HepG2 (cell line): ENCODE results near the gene NECTIN2. TPM values are rescaled to one million over a fixed set of nuclear protein-coding genes. Genes with fewer than 3 reads are reported as not detected.
A peak's percentile ranks its signal among the peaks of the same experiment; 100 is the strongest.

Experiments used
- EP300 ChIP-seq, 3 experiments: sonication (generic) in 1 of 3; formaldehyde crosslinking in 1 of 3; IDR thresholded peaks; 2 replicates each; pipeline versions ENCODE4 v1.5.1 to v1.6.1; 2011 to 2020; ENCODE audit warnings: low read depth in 2 of 3, low read length in 2 of 3, borderline replicate concordance in 1 of 3, improper control_type of control experiment in 1 of 3, mild to moderate bottlenecking in 1 of 3, missing genetic modification reagents in 1 of 3, moderate library complexity in 1 of 3
- EZH2 ChIP-seq: conservative IDR thresholded peaks from 2 replicates; pipeline ENCODE4 v1.6.1; 2012; ENCODE audit warnings: mild to moderate bottlenecking, low read depth, low read length, moderate library complexity
- KDM5A ChIP-seq: fragments of 200-600 bp; sonication (generic); IDR thresholded peaks from 2 replicates; pipeline ENCODE4 v1.7.0; 2018; ENCODE audit warnings: antibody characterized with exemption, mild to moderate bottlenecking, low read length, borderline replicate concordance
- MTF2 ChIP-seq: sonication (generic); formaldehyde crosslinking; IDR thresholded peaks from 2 replicates; pipeline ENCODE4 v1.5.0; 2020; ENCODE audit warnings: missing genetic modification reagents, borderline replicate concordance
- NR2F1 ChIP-seq, 2 experiments: fragments of 450-650 bp in 1 of 2; formaldehyde crosslinking in 1 of 2; IDR thresholded peaks; 2 replicates each; pipeline versions ENCODE4 v1.5.0 to v1.6.1; 2016 to 2020; ENCODE audit warnings: mild to moderate bottlenecking in 1 of 2, missing compliant biosample characterization in 1 of 2, missing genetic modification reagents in 1 of 2, moderate library complexity in 1 of 2
- POGZ ChIP-seq: sonication (generic); formaldehyde crosslinking; IDR thresholded peaks from 2 replicates; pipeline ENCODE4 v1.4.0; 2020; ENCODE audit warnings: mild to moderate bottlenecking, missing genetic modification reagents
- POLR2AphosphoS2 ChIP-seq: IDR thresholded peaks from 2 replicates; pipeline ENCODE4 v1.6.1; 2011; ENCODE audit warnings: low read depth, low read length, improper control_type of control experiment
- REXO4 ChIP-seq: sonication (generic); formaldehyde crosslinking; IDR thresholded peaks from 2 replicates; pipeline ENCODE4 v1.8.0; 2022; ENCODE audit warnings: missing genetic modification reagents, mild to moderate bottlenecking, borderline replicate concordance
- RFXAP ChIP-seq: sonication (generic); formaldehyde crosslinking; IDR thresholded peaks from 2 replicates; pipeline ENCODE4 v1.4.0; 2020; ENCODE audit warnings: missing genetic modification reagents, borderline replicate concordance
- SNAPC2 ChIP-seq: sonication (generic); formaldehyde crosslinking; IDR thresholded peaks from 2 replicates; pipeline ENCODE4 v1.8.1; 2022; ENCODE audit warnings: mild to moderate bottlenecking, missing genetic modification reagents
- SSRP1 ChIP-seq: IDR thresholded peaks from 2 replicates; pipeline ENCODE4 v1.6.1; 2016; ENCODE audit warnings: control low read depth
- ZNF143 ChIP-seq: sonication (generic); formaldehyde crosslinking; IDR thresholded peaks from 2 replicates; pipeline ENCODE4 v1.4.0; 2020; ENCODE audit warnings: missing genetic modification reagents
- ZNF274 ChIP-seq: sonication (generic); formaldehyde crosslinking; IDR thresholded peaks from 2 replicates; pipeline ENCODE4 v1.5.1; 2020; ENCODE audit warnings: mild to moderate bottlenecking, missing genetic modification reagents
- ZNF468 ChIP-seq: sonication (generic); formaldehyde crosslinking; IDR thresholded peaks from 2 replicates; pipeline ENCODE4 v1.8.0; 2022; ENCODE audit warnings: mild to moderate bottlenecking, moderate library complexity, missing genetic modification reagents
- ZNF567 ChIP-seq: sonication (generic); formaldehyde crosslinking; IDR thresholded peaks from 2 replicates; pipeline ENCODE4 v1.8.1; 2023; ENCODE audit warnings: mild to moderate bottlenecking, missing genetic modification reagents, borderline replicate concordance
- ZNF674 ChIP-seq: sonication (generic); formaldehyde crosslinking; IDR thresholded peaks from 2 replicates; pipeline ENCODE4 v1.5.0; 2020; ENCODE audit warnings: low read depth, mild to moderate bottlenecking, missing genetic modification reagents
- polyA plus RNA-seq, 8 experiments: library from polyadenylated mRNA; depleted of rRNA in 3 of 8; stranded (reverse) in 7 of 8; unstranded in 1 of 8; fragments of >200 nt; fragmentation: Illumina TruSeq in 4 of 8; extraction: Trizol in 4 of 8; gene quantifications; 2 replicates each; pipeline versions ENCODE4 v1.2.1 to v1.2.3, GENCODE V29; 2011 to 2016; ENCODE audit warnings: low read depth in 4 of 8, missing spikeins in 1 of 8, mixed read lengths in 1 of 8; ENCODE audit not compliant: insufficient read depth in 1 of 8
- total RNA-seq, 5 experiments: library from RNA; depleted of rRNA; stranded (reverse); fragments of >200 nt; fragmentation: Illumina TruSeq; extraction: Trizol; gene quantifications; 2 replicates each; pipeline ENCODE4 v1.2.3, GENCODE V29; 2016; ENCODE audit warnings: low read depth in 1 of 5
- TF ChIP-seq, protein P1 (sequence below): sonication (generic); formaldehyde crosslinking; conservative IDR thresholded peaks from 2 replicates; pipeline ENCODE4 v1.4.0; 2020; ENCODE audit warnings: missing genetic modification reagents
- TF ChIP-seq, protein P2 (sequence below): sonication (generic); formaldehyde crosslinking; IDR thresholded peaks from 2 replicates; pipeline ENCODE4; 2020; ENCODE audit warnings: missing genetic modification reagents, mild to moderate bottlenecking, borderline replicate concordance
- TF ChIP-seq, protein P3 (sequence below): sonication (generic); formaldehyde crosslinking; conservative IDR thresholded peaks from 2 replicates; pipeline ENCODE4 v1.8.0; 2022; ENCODE audit warnings: mild to moderate bottlenecking, moderate library complexity, missing genetic modification reagents
- TF ChIP-seq, protein P4 (sequence below): sonication (generic); formaldehyde crosslinking; IDR thresholded peaks from 2 replicates; pipeline ENCODE4 v1.5.0; 2020; ENCODE audit warnings: missing genetic modification reagents

Gene NECTIN2
- total and polyA plus RNA-seq, 2 of the 13 experiments (the other 11 are each of a cell fraction or from before 2014, with no cell fraction given), result 75.4 to 114 TPM

DNA sequence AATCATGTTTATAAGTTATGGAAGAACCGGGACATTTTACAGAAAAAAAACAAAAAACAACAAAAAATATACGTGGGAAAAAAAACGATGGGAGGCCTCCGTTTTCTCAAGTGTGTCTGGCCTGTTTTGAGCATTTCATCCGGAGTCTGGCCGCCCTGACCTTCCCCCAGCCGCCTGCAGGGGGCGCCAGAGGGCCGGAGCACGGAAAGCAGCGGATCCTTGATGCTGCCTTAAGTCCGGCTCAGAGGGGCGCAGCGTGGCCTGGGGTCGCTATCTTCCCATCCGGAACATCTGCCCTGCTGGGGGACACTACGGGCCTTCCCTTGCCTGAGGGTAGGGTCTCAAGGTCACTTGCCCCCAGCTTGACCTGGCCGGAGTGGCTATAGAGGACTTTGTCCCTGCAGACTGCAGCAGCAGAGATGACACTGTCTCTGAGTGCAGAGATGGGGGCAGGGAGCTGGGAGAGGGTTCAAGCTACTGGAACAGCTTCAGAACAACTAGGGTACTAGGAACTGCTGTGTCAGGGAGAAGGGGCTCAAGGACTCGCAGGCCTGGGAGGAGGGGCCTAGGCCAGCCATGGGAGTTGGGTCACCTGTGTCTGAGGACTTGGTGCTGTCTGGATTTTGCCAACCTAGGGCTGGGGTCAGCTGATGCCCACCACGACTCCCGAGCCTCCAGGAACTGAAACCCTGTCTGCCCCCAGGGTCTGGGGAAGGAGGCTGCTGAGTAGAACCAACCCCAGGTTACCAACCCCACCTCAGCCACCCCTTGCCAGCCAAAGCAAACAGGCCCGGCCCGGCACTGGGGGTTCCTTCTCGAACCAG, 57.7 kb downstream of the NECTIN2 start (continued):
- TF ChIP-seq, protein P1, sequence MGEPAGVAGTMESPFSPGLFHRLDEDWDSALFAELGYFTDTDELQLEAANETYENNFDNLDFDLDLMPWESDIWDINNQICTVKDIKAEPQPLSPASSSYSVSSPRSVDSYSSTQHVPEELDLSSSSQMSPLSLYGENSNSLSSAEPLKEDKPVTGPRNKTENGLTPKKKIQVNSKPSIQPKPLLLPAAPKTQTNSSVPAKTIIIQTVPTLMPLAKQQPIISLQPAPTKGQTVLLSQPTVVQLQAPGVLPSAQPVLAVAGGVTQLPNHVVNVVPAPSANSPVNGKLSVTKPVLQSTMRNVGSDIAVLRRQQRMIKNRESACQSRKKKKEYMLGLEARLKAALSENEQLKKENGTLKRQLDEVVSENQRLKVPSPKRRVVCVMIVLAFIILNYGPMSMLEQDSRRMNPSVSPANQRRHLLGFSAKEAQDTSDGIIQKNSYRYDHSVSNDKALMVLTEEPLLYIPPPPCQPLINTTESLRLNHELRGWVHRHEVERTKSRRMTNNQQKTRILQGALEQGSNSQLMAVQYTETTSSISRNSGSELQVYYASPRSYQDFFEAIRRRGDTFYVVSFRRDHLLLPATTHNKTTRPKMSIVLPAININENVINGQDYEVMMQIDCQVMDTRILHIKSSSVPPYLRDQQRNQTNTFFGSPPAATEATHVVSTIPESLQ (CRISPR knock-in tag), result no peak; the same call in 1 of the 2 replicates
- TF ChIP-seq REXO4 (CRISPR knock-in tag), result no peak
- no peak for TF ChIP-seq EZH2
- TF ChIP-seq ZNF468, result no peak
- 0 out of 2 replicates have a peak, but pooled peaks have one; percentile 30 for TF ChIP-seq KDM5A
- no peak for TF ChIP-seq POLR2AphosphoS2
- TF ChIP-seq SNAPC2, result peak; percentile 47; the same call in 1 of the 2 replicates
- TF ChIP-seq ZNF143 (CRISPR knock-in tag), result no peak
- TF ChIP-seq, protein P2, sequence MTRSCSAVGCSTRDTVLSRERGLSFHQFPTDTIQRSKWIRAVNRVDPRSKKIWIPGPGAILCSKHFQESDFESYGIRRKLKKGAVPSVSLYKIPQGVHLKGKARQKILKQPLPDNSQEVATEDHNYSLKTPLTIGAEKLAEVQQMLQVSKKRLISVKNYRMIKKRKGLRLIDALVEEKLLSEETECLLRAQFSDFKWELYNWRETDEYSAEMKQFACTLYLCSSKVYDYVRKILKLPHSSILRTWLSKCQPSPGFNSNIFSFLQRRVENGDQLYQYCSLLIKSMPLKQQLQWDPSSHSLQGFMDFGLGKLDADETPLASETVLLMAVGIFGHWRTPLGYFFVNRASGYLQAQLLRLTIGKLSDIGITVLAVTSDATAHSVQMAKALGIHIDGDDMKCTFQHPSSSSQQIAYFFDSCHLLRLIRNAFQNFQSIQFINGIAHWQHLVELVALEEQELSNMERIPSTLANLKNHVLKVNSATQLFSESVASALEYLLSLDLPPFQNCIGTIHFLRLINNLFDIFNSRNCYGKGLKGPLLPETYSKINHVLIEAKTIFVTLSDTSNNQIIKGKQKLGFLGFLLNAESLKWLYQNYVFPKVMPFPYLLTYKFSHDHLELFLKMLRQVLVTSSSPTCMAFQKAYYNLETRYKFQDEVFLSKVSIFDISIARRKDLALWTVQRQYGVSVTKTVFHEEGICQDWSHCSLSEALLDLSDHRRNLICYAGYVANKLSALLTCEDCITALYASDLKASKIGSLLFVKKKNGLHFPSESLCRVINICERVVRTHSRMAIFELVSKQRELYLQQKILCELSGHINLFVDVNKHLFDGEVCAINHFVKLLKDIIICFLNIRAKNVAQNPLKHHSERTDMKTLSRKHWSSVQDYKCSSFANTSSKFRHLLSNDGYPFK, result peak; percentile 76; the same call in 1 of the 2 replicates
- TF ChIP-seq ZNF567 (CRISPR knock-in tag), result peak; percentile 86; the same call in 1 of the 2 replicates
- peak; percentile 19; the same call in 1 of the 2 replicates for TF ChIP-seq POGZ (CRISPR knock-in tag)
- TF ChIP-seq MTF2 (CRISPR knock-in tag), result no peak
- peak; percentile 36 for TF ChIP-seq ZNF274 (CRISPR knock-in tag)
- TF ChIP-seq SSRP1, result peak; percentile 95
- TF ChIP-seq, protein P3, sequence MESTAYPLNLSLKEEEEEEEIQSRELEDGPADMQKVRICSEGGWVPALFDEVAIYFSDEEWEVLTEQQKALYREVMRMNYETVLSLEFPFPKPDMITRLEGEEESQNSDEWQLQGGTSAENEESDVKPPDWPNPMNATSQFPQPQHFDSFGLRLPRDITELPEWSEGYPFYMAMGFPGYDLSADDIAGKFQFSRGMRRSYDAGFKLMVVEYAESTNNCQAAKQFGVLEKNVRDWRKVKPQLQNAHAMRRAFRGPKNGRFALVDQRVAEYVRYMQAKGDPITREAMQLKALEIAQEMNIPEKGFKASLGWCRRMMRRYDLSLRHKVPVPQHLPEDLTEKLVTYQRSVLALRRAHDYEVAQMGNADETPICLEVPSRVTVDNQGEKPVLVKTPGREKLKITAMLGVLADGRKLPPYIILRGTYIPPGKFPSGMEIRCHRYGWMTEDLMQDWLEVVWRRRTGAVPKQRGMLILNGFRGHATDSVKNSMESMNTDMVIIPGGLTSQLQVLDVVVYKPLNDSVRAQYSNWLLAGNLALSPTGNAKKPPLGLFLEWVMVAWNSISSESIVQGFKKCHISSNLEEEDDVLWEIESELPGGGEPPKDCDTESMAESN, result peak; percentile 92
- no peak for TF ChIP-seq ZNF674 (CRISPR knock-in tag)
- TF ChIP-seq RFXAP (CRISPR knock-in tag), result peak; percentile 35; the same call in 1 of the 2 replicates
- TF ChIP-seq NR2F1 (CRISPR knock-in tag; IDR thresholded peaks at IDR 0.05), result peak; percentile 95
- peak in 1 of 2 experiments; percentile 53; a peak in 1 of 4 replicates for TF ChIP-seq EP300 (IDR thresholded peaks at IDR 0.05; ENCODE audit: low read depth in 2 of 2, low read length in 2 of 2)
- peak; percentile 79 for TF ChIP-seq EP300 (CRISPR knock-in tag; IDR thresholded peaks at IDR 0.05; ENCODE audit: borderline replicate concordance)
- TF ChIP-seq, protein P4, sequence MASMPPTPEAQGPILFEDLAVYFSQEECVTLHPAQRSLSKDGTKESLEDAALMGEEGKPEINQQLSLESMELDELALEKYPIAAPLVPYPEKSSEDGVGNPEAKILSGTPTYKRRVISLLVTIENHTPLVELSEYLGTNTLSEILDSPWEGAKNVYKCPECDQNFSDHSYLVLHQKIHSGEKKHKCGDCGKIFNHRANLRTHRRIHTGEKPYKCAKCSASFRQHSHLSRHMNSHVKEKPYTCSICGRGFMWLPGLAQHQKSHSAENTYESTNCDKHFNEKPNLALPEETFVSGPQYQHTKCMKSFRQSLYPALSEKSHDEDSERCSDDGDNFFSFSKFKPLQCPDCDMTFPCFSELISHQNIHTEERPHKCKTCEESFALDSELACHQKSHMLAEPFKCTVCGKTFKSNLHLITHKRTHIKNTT (CRISPR knock-in tag), result no peak
